GM23338 (cell line): ENCODE measurements around the gene STAB2. TPM values are rescaled to one million over a fixed set of nuclear protein-coding genes. Genes with fewer than 3 reads are reported as not detected.

ENCODE experiments used
- ATAC-seq: fragments of 200-7000 bp; cut with Tn5 transposase; 3 replicates; pipeline ENCODE4 v1.9.1; 2020
- DNase-seq: peaks from one replicate; pipeline ENCODE4 v3.0.0-alpha.2; 2015; ENCODE audit warnings: low spot score
- H2AFZ ChIP-seq: fragments of 200-600 bp; sonication (generic); 2 replicates; pipeline ENCODE4 v1.8.0; 2016; ENCODE audit warnings: antibody characterized with exemption, mild to moderate bottlenecking, moderate library complexity
- H3F3A ChIP-seq: fragments of 200-600 bp; sonication (generic); replicated peaks from 2 replicates; pipeline ENCODE4 v1.8.0; 2017; ENCODE audit warnings: antibody characterized with exemption, mixed run types, low read depth
- H3K27ac ChIP-seq: fragments of 200-600 bp; sonication (generic); 2 replicates; pipeline ENCODE4 v1.6.1; 2016; ENCODE audit warnings: low read depth
- H3K27me3 ChIP-seq: fragments of 200-600 bp; sonication (generic); 2 replicates; pipeline ENCODE4 v1.8.0; 2016; ENCODE audit warnings: mild to moderate bottlenecking, mixed run types, moderate library complexity; ENCODE audit not compliant: insufficient read depth
- H3K36me3 ChIP-seq: fragments of 200-600 bp; sonication (generic); 2 replicates; pipeline ENCODE4 v1.8.0; 2016; ENCODE audit warnings: mild to moderate bottlenecking; ENCODE audit not compliant: insufficient read depth
- H3K4me1 ChIP-seq: fragments of 200-600 bp; sonication (generic); 2 replicates; pipeline ENCODE4 v1.8.0; 2016; ENCODE audit warnings: mild to moderate bottlenecking, moderate library complexity; ENCODE audit not compliant: insufficient read depth
- H3K4me2 ChIP-seq: fragments of 200-600 bp; sonication (generic); 2 replicates; pipeline ENCODE4 v1.7.1; 2017; ENCODE audit warnings: mixed run types
- H3K4me3 ChIP-seq: fragments of 200-600 bp; sonication (generic); 2 replicates; pipeline ENCODE4 v1.6.1; 2016; ENCODE audit warnings: mixed run types
- H3K79me2 ChIP-seq: fragments of 200-600 bp; sonication (generic); replicated peaks from 2 replicates; pipeline ENCODE4 v1.8.0; 2017; ENCODE audit warnings: mild to moderate bottlenecking; ENCODE audit not compliant: insufficient read depth
- H3K9me2 ChIP-seq: fragments of 200-600 bp; sonication (generic); 2 replicates; pipeline ENCODE4 v1.8.0; 2017; ENCODE audit not compliant: insufficient read depth
- H4K20me1 ChIP-seq: fragments of 200-600 bp; sonication (generic); replicated peaks from 2 replicates; pipeline ENCODE4 v1.8.0; 2017; ENCODE audit warnings: mild to moderate bottlenecking; ENCODE audit not compliant: insufficient read depth
- H3K27ac Mint-ChIP-seq: 2 replicates; pipeline ENCODE4 v1.8.0; 2020; ENCODE audit warnings: inconsistent platforms, mild to moderate bottlenecking, moderate library complexity, mixed read lengths
- H3K27me3 Mint-ChIP-seq: 3 replicates; pipeline ENCODE4 v1.8.0; 2022; ENCODE audit warnings: low read depth, mild to moderate bottlenecking, moderate library complexity, mixed read lengths, inconsistent platforms; ENCODE audit not compliant: insufficient read depth, poor library complexity
- H3K36me3 Mint-ChIP-seq: 3 replicates; pipeline ENCODE4 v1.8.0; 2021; ENCODE audit warnings: low read depth, mild to moderate bottlenecking, inconsistent platforms, moderate library complexity, mixed read lengths
- H3K4me1 Mint-ChIP-seq: 3 replicates; pipeline ENCODE4 v1.8.0; 2020; ENCODE audit warnings: mild to moderate bottlenecking, inconsistent platforms, mixed read lengths
- H3K4me3 Mint-ChIP-seq: 3 replicates; pipeline ENCODE4 v1.8.0; 2021; ENCODE audit warnings: moderate library complexity, mild to moderate bottlenecking, inconsistent platforms, mixed read lengths
- H3K9me3 Mint-ChIP-seq: 3 replicates; pipeline ENCODE4 v1.8.0; 2020; ENCODE audit warnings: moderate library complexity, mild to moderate bottlenecking, inconsistent platforms, mixed read lengths
- CREB1 ChIP-seq: fragments of 250-450 bp; sonication (Bioruptor Pico); IDR thresholded peaks from 2 replicates; pipeline ENCODE4 v1.5.0; 2020; ENCODE audit warnings: low read depth, mild to moderate bottlenecking, moderate library complexity
- EZH2 ChIP-seq: fragments of 200-600 bp; sonication (generic); IDR thresholded peaks from one replicate; pipeline ENCODE4 v1.8.0; 2017; ENCODE audit warnings: antibody characterized with exemption, mild to moderate bottlenecking, low read depth; ENCODE audit not compliant: unreplicated experiment
- EZH2phosphoT487 ChIP-seq: fragments of 200-600 bp; sonication (generic); IDR thresholded peaks from one replicate; pipeline ENCODE4 v1.8.1; 2018; ENCODE audit warnings: antibody characterized with exemption; ENCODE audit not compliant: unreplicated experiment
- NANOG ChIP-seq: IDR thresholded peaks from 2 replicates; pipeline ENCODE4 v1.6.1; 2016; ENCODE audit warnings: antibody characterized with exemption, borderline replicate concordance
- POLR2AphosphoS5 ChIP-seq: IDR thresholded peaks from 2 replicates; pipeline ENCODE4 v1.6.1; 2016; ENCODE audit warnings: antibody characterized with exemption, low read depth
- STAT1 ChIP-seq: IDR thresholded peaks from one replicate; pipeline ENCODE4 v1.6.1; 2016; ENCODE audit warnings: antibody characterized with exemption; ENCODE audit not compliant: unreplicated experiment
- ZNF114 ChIP-seq: fragments of 250-450 bp; sonication (Bioruptor Pico); IDR thresholded peaks from 2 replicates; pipeline ENCODE4 v1.5.0; 2020; ENCODE audit warnings: mild to moderate bottlenecking, moderate library complexity
- ZNF331 ChIP-seq: fragments of 250-450 bp; sonication (Bioruptor Pico); IDR thresholded peaks from 2 replicates; pipeline ENCODE4 v1.5.0; 2020; ENCODE audit warnings: low read depth, mild to moderate bottlenecking, moderate library complexity
- polyA plus RNA-seq: library from polyadenylated mRNA; unstranded; fragments of >200 nt; fragmentation: Nextera tagmentation; extraction: Ambion mirVana; gene quantifications from 2 replicates; pipeline ENCODE4 v1.2.1, GENCODE V29; 2016
- total RNA-seq: library from RNA; depleted of rRNA; stranded (reverse); fragments of >200 nt; shearing (Covaris generic); gene quantifications from 2 replicates; pipeline ENCODE4 v1.2.3, GENCODE V29; 2014
- TF ChIP-seq, protein P1 (sequence below): IDR thresholded peaks from 2 replicates; pipeline ENCODE4 v1.6.1; 2016; ENCODE audit warnings: antibody characterized with exemption
- TF ChIP-seq, protein P2 (sequence below): fragments of 250-450 bp; sonication (Bioruptor Pico); IDR thresholded peaks from 2 replicates; pipeline ENCODE4 v1.5.0; 2020; ENCODE audit warnings: mild to moderate bottlenecking, moderate library complexity
- TF ChIP-seq, protein P3 (sequence below), 2 experiments: fragments of 200-600 bp in 1 of 2; sonication (generic) in 1 of 2; conservative IDR thresholded peaks; 2 replicates each; pipeline versions ENCODE4 v1.5.1 to v1.6.1; 2016 to 2017; ENCODE audit warnings: antibody characterized with exemption in 2 of 2, low read depth in 2 of 2, mild to moderate bottlenecking in 2 of 2, moderate library complexity in 1 of 2

Gene STAB2
- total and polyA plus RNA-seq, 2 experiments from 2014 or later = 0.14 TPM; not detected in 1

DNA sequence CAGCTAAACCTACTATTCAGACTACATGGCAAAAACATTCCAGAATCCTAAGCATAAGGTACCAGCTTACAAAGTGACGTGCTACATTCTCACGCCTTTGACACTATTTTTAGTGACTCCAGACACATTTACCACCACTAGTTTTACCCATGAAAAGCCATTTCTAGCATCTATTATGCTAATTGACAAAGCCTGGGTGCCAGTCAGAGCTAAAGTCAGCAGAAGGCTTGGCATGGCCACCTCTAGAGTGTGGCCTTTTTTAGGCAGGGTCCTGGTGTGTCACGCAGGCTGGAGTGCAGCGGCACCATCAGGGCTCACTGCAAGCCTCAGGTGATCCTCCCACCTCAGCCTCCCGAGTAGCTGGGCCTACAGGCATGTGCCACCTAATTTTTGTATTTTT, 178.2 kb downstream of the STAB2 start:
- H3K27me3 ChIP-seq = no peaks in the 10 kb centered on the region
- H2AFZ ChIP-seq = no peak overlapping the region
- no peak overlapping the region for H3K27ac ChIP-seq
- Mint-ChIP-seq H3K4me1 (peaks cover 14% of the 10 kb centered on the region; the same call in 2 of the 3 replicates), H3K4me3 (no peak overlapping the region), H3K27me3 (peaks cover 2% of the 10 kb centered on the region), H3K27ac (no peak overlapping the region; the same call in 1 of the 2 replicates), H3K36me3 (peaks cover 14% of the 10 kb centered on the region; the same call in 1 of the 3 replicates), H3K9me3 (no peaks in the 10 kb centered on the region)
- no peaks in the 10 kb centered on the region; the same call in 1 of the 2 replicates for H4K20me1 ChIP-seq
- DNase-seq = no peak
- H3K79me2 ChIP-seq = no peaks in the 10 kb centered on the region
- H3K4me1 ChIP-seq = peaks cover 10% of the 10 kb centered on the region; the same call in 1 of the 2 replicates
- TF ChIP-seq, protein P1, sequence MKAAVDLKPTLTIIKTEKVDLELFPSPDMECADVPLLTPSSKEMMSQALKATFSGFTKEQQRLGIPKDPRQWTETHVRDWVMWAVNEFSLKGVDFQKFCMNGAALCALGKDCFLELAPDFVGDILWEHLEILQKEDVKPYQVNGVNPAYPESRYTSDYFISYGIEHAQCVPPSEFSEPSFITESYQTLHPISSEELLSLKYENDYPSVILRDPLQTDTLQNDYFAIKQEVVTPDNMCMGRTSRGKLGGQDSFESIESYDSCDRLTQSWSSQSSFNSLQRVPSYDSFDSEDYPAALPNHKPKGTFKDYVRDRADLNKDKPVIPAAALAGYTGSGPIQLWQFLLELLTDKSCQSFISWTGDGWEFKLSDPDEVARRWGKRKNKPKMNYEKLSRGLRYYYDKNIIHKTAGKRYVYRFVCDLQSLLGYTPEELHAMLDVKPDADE = no peak
- TF ChIP-seq ZNF114 (no peak), NANOG (no peak)
- H3K4me3 ChIP-seq = no peak overlapping the region
- H3K36me3 ChIP-seq = no peaks in the 10 kb centered on the region
- H3F3A ChIP-seq = no peaks in the 10 kb centered on the region
- no peaks in the 10 kb centered on the region for H3K9me2 ChIP-seq
- H3K4me2 ChIP-seq = no peak overlapping the region
- ATAC-seq = no peak

DNA sequence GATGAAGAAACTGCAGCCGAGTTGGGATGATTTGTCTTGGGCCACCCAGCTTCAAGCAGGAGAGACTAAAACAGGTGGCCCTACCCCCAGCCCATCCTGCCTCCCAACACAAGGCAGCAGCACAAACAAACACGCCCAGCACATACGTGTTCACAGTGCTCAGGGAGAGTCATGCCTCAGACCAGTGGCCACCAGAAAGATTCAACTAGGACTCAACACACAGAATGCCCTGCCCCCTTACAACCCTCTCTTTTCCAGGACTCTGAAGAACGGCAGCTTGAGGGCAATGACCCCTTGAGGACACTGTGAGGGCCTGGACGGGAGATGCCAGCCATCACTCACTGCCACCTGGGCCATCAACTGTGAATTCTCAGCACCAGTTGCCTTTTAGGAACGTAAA, 179.0 kb downstream of the STAB2 start:
- peaks cover 14% of the 10 kb centered on the region; the same call in 2 of the 3 replicates for H3K4me1 Mint-ChIP-seq
- H3K4me2 ChIP-seq = no peak overlapping the region
- no peaks in the 10 kb centered on the region; the same call in 1 of the 2 replicates for H4K20me1 ChIP-seq
- H3K4me1 ChIP-seq = peaks cover 10% of the 10 kb centered on the region; the same call in 1 of the 2 replicates
- peaks cover 17% of the 10 kb centered on the region; the same call in 2 of the 3 replicates for H3K36me3 Mint-ChIP-seq
- H3F3A ChIP-seq = no peaks in the 10 kb centered on the region
- ATAC-seq (no peak), DNase-seq (no peak)
- H3K27me3 ChIP-seq = no peaks in the 10 kb centered on the region
- H3K4me3 Mint-ChIP-seq = no peak overlapping the region
- H3K9me3 Mint-ChIP-seq = no peaks in the 10 kb centered on the region
- H3K27me3 Mint-ChIP-seq = peaks cover 2% of the 10 kb centered on the region
- H3K36me3 ChIP-seq = no peaks in the 10 kb centered on the region
- H2AFZ ChIP-seq = no peak overlapping the region
- no peak overlapping the region for H3K27ac Mint-ChIP-seq
- H3K4me3 ChIP-seq = no peak overlapping the region
- no peak overlapping the region for H3K27ac ChIP-seq
- no peaks in the 10 kb centered on the region for H3K79me2 ChIP-seq
- no peaks in the 10 kb centered on the region for H3K9me2 ChIP-seq
- TF ChIP-seq POLR2AphosphoS5 (no peak), NANOG (no peak), EZH2 (no peak), STAT1 (no peak), ZNF331 (CRISPR knock-in tag) (no peak), ZNF114 (no peak), CREB1 (CRISPR knock-in tag) (no peak), EZH2phosphoT487 (no peak)
- TF ChIP-seq, protein P2, sequence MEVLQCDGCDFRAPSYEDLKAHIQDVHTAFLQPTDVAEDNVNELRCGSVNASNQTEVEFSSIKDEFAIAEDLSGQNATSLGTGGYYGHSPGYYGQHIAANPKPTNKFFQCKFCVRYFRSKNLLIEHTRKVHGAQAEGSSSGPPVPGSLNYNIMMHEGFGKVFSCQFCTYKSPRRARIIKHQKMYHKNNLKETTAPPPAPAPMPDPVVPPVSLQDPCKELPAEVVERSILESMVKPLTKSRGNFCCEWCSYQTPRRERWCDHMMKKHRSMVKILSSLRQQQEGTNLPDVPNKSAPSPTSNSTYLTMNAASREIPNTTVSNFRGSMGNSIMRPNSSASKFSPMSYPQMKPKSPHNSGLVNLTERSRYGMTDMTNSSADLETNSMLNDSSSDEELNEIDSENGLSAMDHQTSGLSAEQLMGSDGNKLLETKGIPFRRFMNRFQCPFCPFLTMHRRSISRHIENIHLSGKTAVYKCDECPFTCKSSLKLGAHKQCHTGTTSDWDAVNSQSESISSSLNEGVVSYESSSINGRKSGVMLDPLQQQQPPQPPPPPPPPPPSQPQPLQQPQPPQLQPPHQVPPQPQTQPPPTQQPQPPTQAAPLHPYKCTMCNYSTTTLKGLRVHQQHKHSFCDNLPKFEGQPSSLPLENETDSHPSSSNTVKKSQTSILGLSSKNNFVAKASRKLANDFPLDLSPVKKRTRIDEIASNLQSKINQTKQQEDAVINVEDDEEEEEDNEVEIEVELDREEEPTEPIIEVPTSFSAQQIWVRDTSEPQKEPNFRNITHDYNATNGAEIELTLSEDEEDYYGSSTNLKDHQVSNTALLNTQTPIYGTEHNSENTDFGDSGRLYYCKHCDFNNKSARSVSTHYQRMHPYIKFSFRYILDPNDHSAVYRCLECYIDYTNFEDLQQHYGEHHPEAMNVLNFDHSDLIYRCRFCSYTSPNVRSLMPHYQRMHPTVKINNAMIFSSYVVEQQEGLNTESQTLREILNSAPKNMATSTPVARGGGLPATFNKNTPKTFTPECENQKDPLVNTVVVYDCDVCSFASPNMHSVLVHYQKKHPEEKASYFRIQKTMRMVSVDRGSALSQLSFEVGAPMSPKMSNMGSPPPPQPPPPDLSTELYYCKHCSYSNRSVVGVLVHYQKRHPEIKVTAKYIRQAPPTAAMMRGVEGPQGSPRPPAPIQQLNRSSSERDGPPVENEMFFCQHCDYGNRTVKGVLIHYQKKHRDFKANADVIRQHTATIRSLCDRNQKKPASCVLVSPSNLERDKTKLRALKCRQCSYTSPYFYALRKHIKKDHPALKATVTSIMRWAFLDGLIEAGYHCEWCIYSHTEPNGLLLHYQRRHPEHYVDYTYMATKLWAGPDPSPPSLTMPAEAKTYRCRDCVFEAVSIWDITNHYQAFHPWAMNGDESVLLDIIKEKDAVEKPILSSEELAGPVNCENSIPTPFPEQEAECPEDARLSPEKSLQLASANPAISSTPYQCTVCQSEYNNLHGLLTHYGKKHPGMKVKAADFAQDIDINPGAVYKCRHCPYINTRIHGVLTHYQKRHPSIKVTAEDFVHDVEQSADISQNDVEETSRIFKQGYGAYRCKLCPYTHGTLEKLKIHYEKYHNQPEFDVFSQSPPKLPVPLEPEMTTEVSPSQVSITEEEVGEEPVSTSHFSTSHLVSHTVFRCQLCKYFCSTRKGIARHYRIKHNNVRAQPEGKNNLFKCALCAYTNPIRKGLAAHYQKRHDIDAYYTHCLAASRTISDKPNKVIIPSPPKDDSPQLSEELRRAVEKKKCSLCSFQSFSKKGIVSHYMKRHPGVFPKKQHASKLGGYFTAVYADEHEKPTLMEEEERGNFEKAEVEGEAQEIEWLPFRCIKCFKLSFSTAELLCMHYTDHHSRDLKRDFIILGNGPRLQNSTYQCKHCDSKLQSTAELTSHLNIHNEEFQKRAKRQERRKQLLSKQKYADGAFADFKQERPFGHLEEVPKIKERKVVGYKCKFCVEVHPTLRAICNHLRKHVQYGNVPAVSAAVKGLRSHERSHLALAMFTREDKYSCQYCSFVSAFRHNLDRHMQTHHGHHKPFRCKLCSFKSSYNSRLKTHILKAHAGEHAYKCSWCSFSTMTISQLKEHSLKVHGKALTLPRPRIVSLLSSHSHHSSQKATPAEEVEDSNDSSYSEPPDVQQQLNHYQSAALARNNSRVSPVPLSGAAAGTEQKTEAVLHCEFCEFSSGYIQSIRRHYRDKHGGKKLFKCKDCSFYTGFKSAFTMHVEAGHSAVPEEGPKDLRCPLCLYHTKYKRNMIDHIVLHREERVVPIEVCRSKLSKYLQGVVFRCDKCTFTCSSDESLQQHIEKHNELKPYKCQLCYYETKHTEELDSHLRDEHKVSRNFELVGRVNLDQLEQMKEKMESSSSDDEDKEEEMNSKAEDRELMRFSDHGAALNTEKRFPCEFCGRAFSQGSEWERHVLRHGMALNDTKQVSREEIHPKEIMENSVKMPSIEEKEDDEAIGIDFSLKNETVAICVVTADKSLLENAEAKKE (CRISPR knock-in tag) = no peak
- TF ChIP-seq, protein P3, sequence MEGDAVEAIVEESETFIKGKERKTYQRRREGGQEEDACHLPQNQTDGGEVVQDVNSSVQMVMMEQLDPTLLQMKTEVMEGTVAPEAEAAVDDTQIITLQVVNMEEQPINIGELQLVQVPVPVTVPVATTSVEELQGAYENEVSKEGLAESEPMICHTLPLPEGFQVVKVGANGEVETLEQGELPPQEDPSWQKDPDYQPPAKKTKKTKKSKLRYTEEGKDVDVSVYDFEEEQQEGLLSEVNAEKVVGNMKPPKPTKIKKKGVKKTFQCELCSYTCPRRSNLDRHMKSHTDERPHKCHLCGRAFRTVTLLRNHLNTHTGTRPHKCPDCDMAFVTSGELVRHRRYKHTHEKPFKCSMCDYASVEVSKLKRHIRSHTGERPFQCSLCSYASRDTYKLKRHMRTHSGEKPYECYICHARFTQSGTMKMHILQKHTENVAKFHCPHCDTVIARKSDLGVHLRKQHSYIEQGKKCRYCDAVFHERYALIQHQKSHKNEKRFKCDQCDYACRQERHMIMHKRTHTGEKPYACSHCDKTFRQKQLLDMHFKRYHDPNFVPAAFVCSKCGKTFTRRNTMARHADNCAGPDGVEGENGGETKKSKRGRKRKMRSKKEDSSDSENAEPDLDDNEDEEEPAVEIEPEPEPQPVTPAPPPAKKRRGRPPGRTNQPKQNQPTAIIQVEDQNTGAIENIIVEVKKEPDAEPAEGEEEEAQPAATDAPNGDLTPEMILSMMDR (conservative IDR thresholded peaks at IDR 0.05; ENCODE audit: low read depth in 2 of 2) = no peak
